ENCODE data around the gene PROCA1. TPM values are rescaled to one million over a fixed set of nuclear protein-coding genes. Genes with fewer than 3 reads are reported as not detected.
"Not testable (repeated sequence)": the region's sequence is repeated elsewhere in the genome, so short reads cannot be mapped to it uniquely, and the experiment has no call there.

PROCA1 gene
- polyA plus RNA-seq, 1 donor (not counting 4 experiments of a cell fraction or from before 2014, with no cell fraction given), result 0.39 TPM

DNA sequence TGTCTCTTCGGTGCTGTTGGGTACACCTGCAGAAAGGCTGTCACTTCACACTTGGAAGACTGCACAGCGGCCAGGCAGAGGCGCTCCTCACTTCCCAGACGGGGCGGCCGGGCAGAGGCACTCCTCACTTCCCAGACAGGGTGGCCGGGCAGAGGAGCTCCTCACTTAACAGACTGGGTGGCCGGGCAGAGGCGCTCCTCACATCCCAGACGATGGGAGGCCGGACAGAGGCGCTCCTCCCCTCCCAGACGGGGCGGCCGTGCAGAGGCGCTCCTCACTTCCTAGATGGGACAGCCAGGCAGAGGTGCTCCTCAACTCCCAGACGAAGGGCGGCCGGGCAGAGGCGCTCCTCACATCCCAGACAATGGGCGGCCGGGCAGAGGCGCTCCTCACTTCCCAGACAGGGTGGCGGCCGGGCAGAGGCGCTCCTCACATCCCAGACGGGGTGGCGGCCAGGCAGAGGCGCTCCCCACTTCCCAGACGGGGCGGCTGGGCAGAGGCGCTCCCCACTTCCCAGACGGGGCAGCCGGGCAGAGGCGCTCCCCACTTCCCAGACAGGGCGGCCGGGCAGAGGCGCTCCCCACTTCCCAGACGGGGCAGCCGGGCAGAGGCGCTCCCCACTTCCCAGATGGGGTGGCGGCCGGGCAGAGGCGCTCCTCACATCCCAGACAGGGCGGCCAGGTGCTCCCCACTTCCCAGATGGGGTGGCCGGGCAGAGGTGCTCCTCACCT lies 52.8 kb downstream of the PROCA1 start:
- H3K4me3 ChIP-seq (ENCODE audit: control insufficient read depth in 2 of 3, extremely low read depth in 1 of 3, insufficient read depth in 2 of 3, low read depth in 1 of 3, low read length in 3 of 3); H3K27ac ChIP-seq (ENCODE audit: control insufficient read depth, insufficient read depth, low read length); H3K9me1 ChIP-seq (ENCODE audit: control insufficient read depth, extremely low read depth, insufficient read depth, low read length); H3K36me3 ChIP-seq (ENCODE audit: control insufficient read depth in 2 of 2, extremely low read depth in 1 of 2, insufficient read depth in 2 of 2, low read length in 2 of 2); H4K20me1 ChIP-seq (ENCODE audit: control insufficient read depth, extremely low read depth, insufficient read depth, low read length); FAIRE-seq; H3K27me3 ChIP-seq (ENCODE audit: control insufficient read depth, extremely low read depth, insufficient read depth, low read length); H3K9ac ChIP-seq (ENCODE audit: control insufficient read depth, extremely low read depth, insufficient read depth, low read length); H3K9me3 ChIP-seq (ENCODE audit: control insufficient read depth, low read depth, low read length); H3K4me2 ChIP-seq (ENCODE audit: control insufficient read depth, extremely low read depth, insufficient read depth, low read depth, low read length); DNase-seq (ENCODE audit: low read depth, low spot score); H2AFZ ChIP-seq (ENCODE audit: control insufficient read depth, low read length); dilution Hi-C loops (cut with MboI; ENCODE audit: extremely low pct_ligation_motif_present, low sequenced_read_pairs): not testable (repeated sequence)
- H3K79me2 ChIP-seq (ENCODE audit: control insufficient read depth, insufficient read depth, low read length), result peaks cover 65% of the 10 kb centered on the region
- H3K4me1 ChIP-seq (ENCODE audit: control insufficient read depth, extremely low read depth, insufficient read depth, low read length), result peaks cover 19% of the 10 kb centered on the region

GRCh38 chr17:28658342-28658741 lies 53.3 kb downstream of the PROCA1 start:
- H2AFZ ChIP-seq (ENCODE audit: control insufficient read depth, low read length); H3K9me1 ChIP-seq (ENCODE audit: control insufficient read depth, extremely low read depth, insufficient read depth, low read length); H3K9ac ChIP-seq (ENCODE audit: control insufficient read depth, extremely low read depth, insufficient read depth, low read length); dilution Hi-C loops (cut with MboI; ENCODE audit: extremely low pct_ligation_motif_present, low sequenced_read_pairs); DNase-seq (ENCODE audit: low read depth, low spot score); H3K27ac ChIP-seq (ENCODE audit: control insufficient read depth, insufficient read depth, low read length); H3K4me3 ChIP-seq (ENCODE audit: control insufficient read depth in 2 of 3, extremely low read depth in 1 of 3, insufficient read depth in 2 of 3, low read depth in 1 of 3, low read length in 3 of 3); H4K20me1 ChIP-seq (ENCODE audit: control insufficient read depth, extremely low read depth, insufficient read depth, low read length); H3K4me2 ChIP-seq (ENCODE audit: control insufficient read depth, extremely low read depth, insufficient read depth, low read depth, low read length); FAIRE-seq; H3K36me3 ChIP-seq (ENCODE audit: control insufficient read depth in 2 of 2, extremely low read depth in 1 of 2, insufficient read depth in 2 of 2, low read length in 2 of 2); H3K27me3 ChIP-seq (ENCODE audit: control insufficient read depth, extremely low read depth, insufficient read depth, low read length); H3K9me3 ChIP-seq (ENCODE audit: control insufficient read depth, low read depth, low read length): not testable (repeated sequence)
- H3K79me2 ChIP-seq (ENCODE audit: control insufficient read depth, insufficient read depth, low read length), result peaks cover 59% of the 10 kb centered on the region
- peaks cover 17% of the 10 kb centered on the region for H3K4me1 ChIP-seq (ENCODE audit: control insufficient read depth, extremely low read depth, insufficient read depth, low read length)

- Histone ChIP-seq H3K4me3 (ENCODE audit: control insufficient read depth in 2 of 3, extremely low read depth in 1 of 3, insufficient read depth in 2 of 3, low read depth in 1 of 3, low read length in 3 of 3) (no peak overlapping the region), H3K27me3 (ENCODE audit: control insufficient read depth, extremely low read depth, insufficient read depth, low read length) (no peaks in the 10 kb centered on the region), H2AFZ (ENCODE audit: control insufficient read depth, low read length) (no peak overlapping the region), H3K4me2 (ENCODE audit: control insufficient read depth, extremely low read depth, insufficient read depth, low read depth, low read length) (no peak overlapping the region), H3K9me1 (ENCODE audit: control insufficient read depth, extremely low read depth, insufficient read depth, low read length) (no peaks in the 10 kb centered on the region), H3K9ac (ENCODE audit: control insufficient read depth, extremely low read depth, insufficient read depth, low read length) (no peak overlapping the region), H4K20me1 (ENCODE audit: control insufficient read depth, extremely low read depth, insufficient read depth, low read length) (no peaks in the 10 kb centered on the region), H3K9me3 (ENCODE audit: control insufficient read depth, low read depth, low read length) (no peaks in the 10 kb centered on the region), H3K27ac (ENCODE audit: control insufficient read depth, insufficient read depth, low read length) (no peak overlapping the region), H3K4me1 (ENCODE audit: control insufficient read depth, extremely low read depth, insufficient read depth, low read length) (peaks cover 12% of the 10 kb centered on the region), H3K79me2 (ENCODE audit: control insufficient read depth, insufficient read depth, low read length) (peaks cover 54% of the 10 kb centered on the region), H3K36me3 (ENCODE audit: control insufficient read depth in 2 of 2, extremely low read depth in 1 of 2, insufficient read depth in 2 of 2, low read length in 2 of 2) (peaks cover 4 to 5% of the 10 kb centered on the region in 2 experiments)
- no peak for DNase-seq (ENCODE audit: low read depth, low spot score)
- no peak for TF ChIP-seq EZH2 (IDR thresholded peaks at IDR 0.05; ENCODE audit: low read length)
- TF ChIP-seq, protein P1, sequence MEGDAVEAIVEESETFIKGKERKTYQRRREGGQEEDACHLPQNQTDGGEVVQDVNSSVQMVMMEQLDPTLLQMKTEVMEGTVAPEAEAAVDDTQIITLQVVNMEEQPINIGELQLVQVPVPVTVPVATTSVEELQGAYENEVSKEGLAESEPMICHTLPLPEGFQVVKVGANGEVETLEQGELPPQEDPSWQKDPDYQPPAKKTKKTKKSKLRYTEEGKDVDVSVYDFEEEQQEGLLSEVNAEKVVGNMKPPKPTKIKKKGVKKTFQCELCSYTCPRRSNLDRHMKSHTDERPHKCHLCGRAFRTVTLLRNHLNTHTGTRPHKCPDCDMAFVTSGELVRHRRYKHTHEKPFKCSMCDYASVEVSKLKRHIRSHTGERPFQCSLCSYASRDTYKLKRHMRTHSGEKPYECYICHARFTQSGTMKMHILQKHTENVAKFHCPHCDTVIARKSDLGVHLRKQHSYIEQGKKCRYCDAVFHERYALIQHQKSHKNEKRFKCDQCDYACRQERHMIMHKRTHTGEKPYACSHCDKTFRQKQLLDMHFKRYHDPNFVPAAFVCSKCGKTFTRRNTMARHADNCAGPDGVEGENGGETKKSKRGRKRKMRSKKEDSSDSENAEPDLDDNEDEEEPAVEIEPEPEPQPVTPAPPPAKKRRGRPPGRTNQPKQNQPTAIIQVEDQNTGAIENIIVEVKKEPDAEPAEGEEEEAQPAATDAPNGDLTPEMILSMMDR (optimal IDR thresholded peaks at IDR 0.05 in 1 of 3, IDR thresholded peaks at IDR 0.05 in 1 of 3, conservative IDR thresholded peaks at IDR 0.05 in 1 of 3; ENCODE audit: extremely low read depth in 1 of 3, insufficient read depth in 2 of 3, low read length in 3 of 3), result no peak
- no peak for FAIRE-seq
- dilution Hi-C loops (cut with MboI; ENCODE audit: extremely low pct_ligation_motif_present, low sequenced_read_pairs), result no loop called here
Measured at GRCh38 chr17:28657756-28658155, 53.9 kb downstream of the PROCA1 start.

Data from keratinocyte (primary cell).